KOPT-K1 (cell line): Measurements from ENCODE around the gene RGS19.
A peak's percentile ranks its signal among the peaks of the same experiment; 100 is the strongest.

Experiments used
- H3K27ac ChIP-seq: fragments of 200-600 bp; sonication (generic); 2 replicates; pipeline ENCODE4 v1.5.1; 2016; ENCODE audit warnings: antibody characterized with exemption, mild to moderate bottlenecking, low read depth, low read length; ENCODE audit not compliant: poor library complexity, severe bottlenecking
- H3K36me3 ChIP-seq: fragments of 200-600 bp; sonication (generic); 2 replicates; pipeline ENCODE4 v1.5.1; 2017; ENCODE audit warnings: antibody characterized with exemption, mild to moderate bottlenecking, low read length, moderate library complexity; ENCODE audit not compliant: insufficient read depth
- H3K9me3 ChIP-seq: fragments of 200-600 bp; sonication (generic); 2 replicates; pipeline ENCODE4 v1.5.1; 2017; ENCODE audit warnings: antibody characterized with exemption, low read length, mild to moderate bottlenecking; ENCODE audit not compliant: insufficient read depth, poor library complexity, severe bottlenecking

Gene RGS19

DNA sequence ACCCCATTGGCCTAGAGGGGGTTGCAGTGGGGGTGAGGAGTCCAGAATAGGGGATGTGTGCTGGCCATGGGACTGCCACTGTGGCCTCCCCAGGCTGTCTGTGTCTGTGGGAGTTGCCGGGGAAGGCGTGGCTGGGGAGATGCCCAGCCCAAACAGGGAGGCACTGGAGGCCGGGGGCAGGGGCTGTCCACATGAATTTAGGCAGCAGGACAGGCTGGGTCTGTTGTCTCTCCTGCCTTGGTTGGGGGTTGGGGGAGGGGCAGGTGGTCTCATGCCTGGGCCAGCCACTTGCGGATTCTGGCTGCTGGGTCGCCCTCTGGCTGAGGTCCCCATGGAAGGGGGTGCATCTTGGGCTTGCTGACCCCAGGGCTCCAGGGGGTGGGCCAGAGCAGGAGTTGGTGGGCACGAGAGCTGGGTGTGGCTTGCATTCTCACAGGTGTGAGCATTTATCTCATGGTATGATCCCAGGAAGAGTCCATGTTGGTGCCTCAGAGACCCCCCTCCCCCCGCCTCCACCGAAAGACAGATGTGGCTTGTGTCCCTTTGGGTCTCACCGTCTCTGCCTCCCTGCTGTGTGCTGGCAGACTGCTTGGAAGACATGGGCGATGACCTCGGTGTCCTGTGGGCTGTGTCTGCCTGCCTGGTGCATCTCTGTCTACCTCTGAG is 33.8 kb downstream of the RGS19 start:
- H3K27ac ChIP-seq, result no peak overlapping the region
- no peaks in the 10 kb centered on the region for H3K36me3 ChIP-seq
- no peaks in the 10 kb centered on the region for H3K9me3 ChIP-seq

DNA sequence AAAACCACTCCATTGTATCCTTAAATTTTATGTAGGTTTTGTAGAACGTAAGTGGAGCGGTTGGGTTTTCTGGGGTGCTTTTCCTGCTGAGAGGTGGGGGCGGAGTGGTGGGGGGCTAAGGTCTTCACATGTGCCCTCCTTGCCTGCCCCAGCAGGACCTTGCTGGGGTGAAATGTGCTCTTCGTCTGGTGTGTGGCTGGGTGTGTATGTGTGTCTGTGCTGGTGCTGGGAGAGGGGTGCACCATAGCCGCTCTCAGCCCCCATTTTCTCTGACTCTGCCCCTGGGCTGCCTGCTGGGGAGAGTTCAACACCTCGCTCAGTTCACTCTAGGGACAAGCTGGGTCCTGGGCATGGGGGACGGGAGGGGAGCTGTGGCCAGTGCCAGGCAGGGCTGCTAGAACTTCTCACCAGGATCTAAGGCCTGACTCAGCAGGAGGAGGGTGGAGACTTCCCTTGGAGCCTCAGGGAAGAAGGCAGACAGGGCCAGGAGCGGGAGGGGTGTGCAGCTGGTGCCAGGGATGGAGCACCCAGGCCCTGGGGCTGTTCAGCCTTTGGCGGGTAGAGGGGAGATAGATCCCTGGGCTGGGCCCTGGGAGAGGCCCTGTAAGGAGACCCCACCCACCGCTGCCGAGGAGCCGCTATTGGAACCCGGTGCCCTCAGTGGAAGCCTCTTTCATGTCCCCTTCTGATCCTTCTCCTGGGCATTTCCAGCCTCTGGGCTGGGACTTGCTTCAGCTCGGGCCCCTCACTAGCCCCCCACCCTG is 34.7 kb downstream of the RGS19 start:
- Histone ChIP-seq H3K36me3 (no peaks in the 10 kb centered on the region), H3K9me3 (no peaks in the 10 kb centered on the region), H3K27ac (no peak overlapping the region)

DNA sequence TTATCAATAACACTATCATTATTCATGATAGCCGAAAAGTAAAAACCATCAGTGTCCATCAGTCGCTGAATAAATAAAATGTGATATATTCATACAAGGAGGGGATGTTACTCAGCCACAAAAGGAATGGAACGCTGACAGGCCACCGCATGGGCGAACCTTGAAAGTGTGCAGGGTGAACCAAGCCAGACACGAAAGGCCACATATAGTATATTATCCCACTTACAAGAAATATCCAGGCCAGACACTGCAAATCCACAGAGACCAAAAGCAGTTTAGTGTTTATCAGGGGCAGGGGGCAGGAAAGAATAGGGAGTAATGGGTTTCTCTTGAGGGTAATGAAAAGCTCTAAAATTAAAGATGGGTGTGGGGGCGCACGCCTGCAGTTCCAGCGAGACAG is 35.5 kb downstream of the RGS19 start:
- Histone ChIP-seq H3K27ac (no peak overlapping the region), H3K36me3 (no peaks in the 10 kb centered on the region), H3K9me3 (no peaks in the 10 kb centered on the region)

DNA sequence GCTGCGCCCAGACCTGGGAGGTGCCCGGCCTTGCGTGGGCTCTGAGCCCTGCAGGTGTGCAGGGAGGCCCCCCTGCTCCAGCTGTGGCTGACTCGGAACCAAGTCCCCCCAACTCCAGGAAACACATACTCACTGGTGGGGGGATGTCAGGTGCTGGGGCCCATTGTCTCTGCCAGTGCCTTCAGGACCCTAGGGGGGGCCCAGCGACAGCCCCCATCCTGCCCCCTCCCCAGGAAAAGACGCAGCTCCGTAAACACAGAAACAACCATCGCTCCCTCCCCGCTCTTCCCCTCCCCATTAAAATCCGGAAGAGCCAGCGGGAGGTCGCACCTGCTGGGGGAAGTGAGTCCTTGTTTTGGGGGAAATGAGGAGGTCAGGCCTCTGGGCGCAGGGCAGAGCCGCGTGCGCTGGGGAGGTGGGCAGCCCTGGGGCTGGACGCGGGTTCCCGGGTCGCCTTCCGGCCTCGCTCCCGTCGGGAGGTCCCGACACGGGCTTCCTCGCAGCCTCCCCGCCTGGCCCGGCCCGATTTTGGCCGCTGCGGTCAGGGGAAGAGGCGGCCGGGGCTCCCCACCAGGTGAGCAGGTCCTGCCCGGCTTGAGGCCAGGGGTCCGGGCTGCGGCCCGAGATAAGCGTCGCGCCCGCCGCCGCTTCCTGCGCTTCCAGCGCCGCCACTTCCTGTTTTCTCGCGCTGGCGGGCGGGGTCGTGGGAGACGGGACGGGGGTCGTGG is 37.1 kb downstream of the RGS19 start:
- H3K36me3 ChIP-seq, result no peaks in the 10 kb centered on the region
- H3K27ac ChIP-seq, result peak overlapping the region; percentile 64
- no peaks in the 10 kb centered on the region for H3K9me3 ChIP-seq

DNA sequence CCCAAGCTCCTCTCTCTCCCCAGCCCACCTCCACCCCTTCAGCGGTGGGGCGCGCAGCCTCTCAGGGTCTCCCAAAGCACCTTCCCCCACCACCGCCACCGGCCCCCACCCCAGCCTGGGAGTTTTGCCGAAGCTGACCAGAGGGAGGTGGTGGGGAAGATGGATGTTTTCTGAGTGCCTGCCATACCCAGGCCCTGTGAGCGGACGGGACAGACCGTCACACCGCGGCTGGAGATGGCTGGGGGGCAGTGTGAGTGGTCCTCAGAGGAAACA is 37.6 kb downstream of the RGS19 start:
- Histone ChIP-seq H3K36me3 (no peaks in the 10 kb centered on the region), H3K27ac (peak overlapping the region; percentile 64), H3K9me3 (no peaks in the 10 kb centered on the region)

DNA sequence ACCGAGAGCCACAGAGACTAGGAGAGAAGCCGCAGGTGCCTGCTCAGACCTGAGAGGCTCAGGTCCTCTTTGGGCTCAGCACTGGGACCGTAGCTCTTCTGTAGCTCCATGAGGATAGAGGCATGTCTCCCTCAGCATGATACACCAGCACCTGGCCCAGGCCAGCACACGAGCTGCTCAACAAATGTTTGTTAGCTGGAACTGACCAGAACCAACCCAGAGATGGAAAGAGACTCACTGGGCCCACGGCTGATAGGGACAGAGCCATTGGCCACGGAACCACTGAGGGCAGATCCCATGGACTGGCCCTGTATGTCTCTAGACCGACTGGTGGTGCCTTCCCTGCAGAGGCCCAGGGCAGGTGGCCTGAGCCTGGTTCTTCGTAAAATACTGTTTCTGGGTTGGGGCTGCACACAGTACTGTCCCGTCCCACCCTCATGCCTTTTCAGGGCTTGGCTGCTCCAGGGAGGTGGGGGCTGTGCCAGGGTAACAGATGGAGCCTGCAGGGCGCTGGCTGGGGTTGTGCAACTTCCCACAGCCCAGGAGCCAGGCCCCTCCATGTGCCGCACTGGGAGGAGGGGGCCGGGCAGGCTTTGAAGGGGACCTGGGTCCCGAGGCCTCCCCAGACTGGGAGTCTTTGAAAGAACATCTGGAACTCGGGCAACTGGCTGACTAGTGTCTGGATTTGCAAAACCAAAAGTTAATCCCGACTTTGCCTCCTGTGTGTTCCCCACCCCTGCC is 38.1 kb downstream of the RGS19 start:
- Histone ChIP-seq H3K27ac (peak overlapping the region; percentile 64), H3K9me3 (no peaks in the 10 kb centered on the region), H3K36me3 (no peaks in the 10 kb centered on the region)

DNA sequence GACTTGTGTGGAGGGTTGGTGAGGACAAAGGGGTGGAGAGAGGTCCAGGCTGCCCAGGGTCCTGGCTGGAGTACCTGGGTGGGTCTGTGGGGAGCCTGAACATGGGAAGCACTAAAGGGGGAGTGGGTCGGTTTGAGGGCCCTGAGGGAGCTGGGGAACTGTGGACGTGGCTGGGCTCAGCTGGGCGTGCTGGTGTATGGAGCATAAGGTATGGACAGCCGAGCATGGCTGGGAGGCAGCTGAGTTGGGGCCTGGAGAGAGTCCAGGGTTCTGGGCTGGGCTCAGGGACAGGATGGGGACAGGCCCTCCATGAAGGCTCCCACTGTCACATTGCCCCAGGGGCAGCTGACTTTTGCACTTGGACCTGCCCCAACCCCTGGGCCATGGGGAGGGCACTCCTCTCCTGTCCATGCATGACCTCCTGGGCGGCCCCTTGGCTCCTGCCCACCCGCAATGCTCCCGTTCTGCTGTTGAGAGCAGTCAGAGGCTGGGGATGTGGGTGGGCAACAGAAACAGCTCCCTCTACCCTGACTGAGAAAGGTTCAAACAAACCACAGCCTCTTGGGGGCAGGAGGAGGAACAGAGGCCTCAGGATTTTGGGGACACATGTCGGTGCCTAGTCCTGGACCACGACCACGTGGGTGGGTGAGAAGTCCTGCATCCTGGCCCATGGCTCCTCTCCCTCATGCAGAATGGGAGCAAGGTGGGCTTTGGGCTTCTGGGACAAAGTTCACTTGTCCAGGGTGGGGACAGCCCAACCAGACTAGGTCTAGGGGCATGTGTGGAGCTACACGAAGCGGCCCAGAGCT is 38.9 kb downstream of the RGS19 start:
- Histone ChIP-seq H3K9me3 (no peaks in the 10 kb centered on the region), H3K27ac (peak overlapping the region; percentile 64), H3K36me3 (no peaks in the 10 kb centered on the region)

DNA sequence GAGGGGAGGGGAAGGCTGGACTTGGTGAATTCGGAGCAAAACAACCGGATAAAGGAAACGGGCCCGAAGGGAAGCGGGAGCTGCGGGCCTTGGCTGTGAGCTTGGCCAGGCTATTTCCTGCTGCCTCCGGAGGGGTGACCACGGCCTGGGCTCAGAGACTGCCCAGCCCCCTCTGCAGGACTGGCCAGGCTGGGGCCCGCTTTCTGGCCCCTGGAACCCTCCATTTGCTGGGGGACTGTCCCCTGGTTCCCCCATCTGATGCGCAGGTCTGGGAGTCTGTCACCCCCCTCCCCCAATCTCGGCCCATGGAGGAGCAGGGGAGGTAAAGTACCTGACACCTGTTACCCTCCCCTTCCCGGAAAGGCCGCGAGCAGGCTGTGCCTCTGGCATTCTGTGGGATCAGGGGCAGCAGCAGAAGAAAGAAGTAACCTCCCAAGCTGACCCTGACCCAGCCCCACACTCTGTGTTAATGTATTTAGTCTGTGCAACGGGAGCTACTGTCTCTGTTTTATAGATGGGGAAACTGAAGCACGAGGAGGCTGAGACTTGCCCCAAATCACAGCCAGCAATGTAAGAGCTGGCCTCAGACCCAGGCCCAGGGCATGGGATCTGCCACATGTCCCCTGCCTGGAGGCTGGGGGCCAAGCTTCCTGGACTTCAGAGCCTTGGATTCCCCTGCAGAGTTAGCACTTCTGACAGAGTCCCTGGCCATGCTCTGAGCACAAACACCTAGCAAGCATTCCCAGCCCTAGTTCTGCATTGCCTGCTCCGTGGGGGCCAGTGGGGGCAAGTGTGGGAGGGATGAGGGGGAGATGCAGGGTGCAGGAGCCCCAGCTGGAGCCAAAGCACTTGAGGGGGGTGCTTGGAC is 39.8 kb downstream of the RGS19 start:
- no peaks in the 10 kb centered on the region for H3K9me3 ChIP-seq
- no peaks in the 10 kb centered on the region for H3K36me3 ChIP-seq
- H3K27ac ChIP-seq, result peak overlapping the region; percentile 62

DNA sequence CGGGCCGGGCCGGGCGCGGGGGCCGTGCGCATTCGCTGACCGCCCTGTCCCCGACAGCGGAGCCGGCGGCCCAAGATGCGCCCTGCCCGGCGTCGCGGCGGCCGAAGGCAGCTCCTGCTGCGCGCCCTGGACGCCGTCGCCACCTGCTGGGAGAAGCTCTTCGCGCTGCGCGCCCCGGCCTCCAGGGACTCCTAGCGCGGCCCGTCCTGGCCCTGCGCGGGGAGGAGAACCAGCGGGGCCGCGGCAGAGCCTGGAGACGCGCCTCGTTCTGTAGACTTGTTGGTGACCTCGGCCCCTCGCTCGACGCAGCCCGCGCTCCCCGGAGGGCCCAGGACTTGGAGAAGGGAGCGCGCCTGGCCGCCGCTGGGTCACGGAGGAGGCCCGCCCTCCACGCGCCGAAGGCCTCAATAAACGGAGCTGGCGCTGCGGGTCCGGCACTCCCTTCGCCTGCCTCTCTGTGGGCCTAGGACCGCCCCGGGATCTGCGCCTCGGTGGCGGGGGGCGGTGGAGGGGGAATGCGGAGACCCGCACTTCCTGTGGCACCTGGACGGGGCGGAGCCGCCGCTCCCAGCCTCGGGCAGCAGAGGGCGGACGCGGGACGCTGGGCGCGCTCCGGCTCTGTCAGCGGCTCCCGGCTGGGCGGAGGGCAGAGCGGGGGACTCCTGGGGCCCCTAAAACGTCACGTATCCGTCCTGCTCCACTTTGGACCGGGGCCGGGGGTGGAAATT is 40.6 kb downstream of the RGS19 start:
- no peaks in the 10 kb centered on the region for H3K9me3 ChIP-seq
- peak overlapping the region; percentile 62 for H3K27ac ChIP-seq
- peaks cover 8% of the 10 kb centered on the region; the same call in 1 of the 2 replicates for H3K36me3 ChIP-seq

DNA sequence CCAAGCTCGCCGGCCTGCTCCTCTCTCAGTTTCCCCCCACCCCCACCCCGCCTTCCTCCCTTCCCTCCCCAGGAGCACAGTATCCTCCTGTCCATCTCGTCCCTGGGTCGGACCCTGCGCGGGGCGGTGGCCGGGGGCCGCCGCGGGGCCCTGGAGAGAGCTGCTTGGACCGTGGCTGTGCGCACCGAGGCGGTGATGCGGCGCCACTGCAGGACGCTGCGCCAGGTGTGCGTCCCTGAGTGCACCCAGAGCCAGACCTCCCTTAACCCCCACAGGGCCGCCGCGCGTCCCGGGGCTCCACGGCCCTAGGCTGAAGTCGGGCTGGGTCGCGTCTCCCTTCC is 41.1 kb downstream of the RGS19 start:
- Histone ChIP-seq H3K27ac (peak overlapping the region; percentile 62), H3K9me3 (no peaks in the 10 kb centered on the region), H3K36me3 (peaks cover 13% of the 10 kb centered on the region; the same call in 1 of the 2 replicates)

DNA sequence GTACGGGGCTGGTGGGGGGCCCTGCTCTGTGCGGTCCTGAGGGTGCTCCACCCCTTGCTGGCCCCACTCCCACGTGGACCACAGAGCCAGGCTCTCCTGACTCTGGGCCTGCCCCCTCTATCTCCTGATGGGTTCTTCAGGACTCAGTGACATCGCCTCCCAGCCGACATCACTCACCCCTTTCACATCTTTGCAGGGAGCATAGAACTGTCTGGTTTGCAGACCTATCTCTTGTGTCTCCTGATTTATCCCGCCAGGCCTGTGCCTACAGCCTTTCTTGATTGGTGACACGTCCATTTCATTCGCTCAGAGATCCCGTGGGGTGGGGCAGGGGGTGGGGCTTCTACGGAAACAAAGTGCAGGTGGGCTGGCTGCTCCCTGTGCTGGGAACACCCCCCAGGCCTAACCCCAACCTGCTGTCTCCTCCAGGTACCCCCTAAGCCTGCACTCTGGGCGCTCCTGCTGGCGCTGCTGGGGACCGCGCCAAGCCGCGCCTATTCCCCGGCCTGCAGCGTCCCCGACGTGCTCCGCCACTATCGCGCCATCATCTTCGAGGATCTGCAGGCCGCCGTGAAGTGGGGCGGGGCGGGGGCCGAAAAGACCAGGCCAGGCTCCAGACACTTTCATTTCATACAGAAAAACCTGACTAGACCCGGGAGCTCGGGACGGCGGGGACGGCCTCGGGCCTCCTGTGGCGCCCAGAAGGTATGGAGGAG is 41.7 kb downstream of the RGS19 start:
- peaks cover 18% of the 10 kb centered on the region for H3K36me3 ChIP-seq
- H3K9me3 ChIP-seq, result no peaks in the 10 kb centered on the region
- peak overlapping the region; percentile 91 for H3K27ac ChIP-seq

DNA sequence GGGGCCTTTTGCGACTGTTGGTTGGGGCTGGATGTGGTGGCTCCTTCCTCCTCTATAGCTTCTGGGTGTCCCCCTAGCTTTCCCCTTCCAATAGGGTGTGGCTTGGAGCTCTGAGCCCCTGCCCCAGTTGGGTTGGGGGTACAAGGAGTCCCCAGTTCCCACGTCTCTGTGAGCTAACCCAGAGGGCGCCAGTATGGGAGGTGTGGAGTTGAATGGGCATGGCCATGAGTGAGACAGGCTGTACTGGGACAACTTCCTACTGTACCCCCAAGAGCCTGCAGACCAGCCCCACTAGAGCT is 42.2 kb downstream of the RGS19 start:
- Histone ChIP-seq H3K9me3 (no peaks in the 10 kb centered on the region), H3K36me3 (peaks cover 24% of the 10 kb centered on the region), H3K27ac (peak overlapping the region; percentile 91)
